ENCODE data around the gene SMCO2.

Gene SMCO2

GRCh38 chr12:27498761-27499160 is 52.2 kb downstream of the SMCO2 start:
- DNase-seq (ENCODE audit: low spot score): no peak
- peak; percentile 32 for FAIRE-seq

- DNase-seq (ENCODE audit: low spot score): no peak
- FAIRE-seq: no peak
Measured at GRCh38 chr12:27499377-27499776, 52.8 kb downstream of the SMCO2 start.

GRCh38 chr12:27500546-27500945 is 54.0 kb downstream of the SMCO2 start:
- FAIRE-seq (no peak), DNase-seq (ENCODE audit: low spot score) (no peak)

- FAIRE-seq (no peak), DNase-seq (ENCODE audit: low spot score) (no peak)
Measured at GRCh38 chr12:27502021-27502435, 55.5 kb downstream of the SMCO2 start.

DNA sequence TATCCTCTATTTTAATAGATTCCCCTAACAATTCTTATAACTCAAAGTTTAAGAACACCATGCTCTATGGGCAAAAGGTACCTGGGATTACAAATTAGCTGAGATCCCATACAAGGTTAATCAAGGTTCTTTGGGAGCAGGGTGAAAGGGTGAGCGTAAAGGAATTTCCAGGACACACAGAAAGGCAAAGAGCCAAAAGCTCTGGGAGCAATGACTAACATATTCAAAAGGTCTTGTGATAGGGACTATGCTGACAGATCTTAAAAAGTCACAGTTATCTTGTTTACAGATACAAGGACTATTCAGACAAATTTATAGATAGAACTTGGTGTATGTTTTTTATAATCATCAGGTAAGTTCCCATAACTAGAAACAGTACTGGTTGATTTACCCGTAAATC is 58.0 kb downstream of the SMCO2 start:
- DNase-seq (ENCODE audit: low spot score): no peak
- FAIRE-seq: no peak

- no peak for DNase-seq (ENCODE audit: low spot score)
- no peak for FAIRE-seq
Measured at GRCh38 chr12:27505109-27505508, 58.6 kb downstream of the SMCO2 start.

- DNase-seq (ENCODE audit: low spot score): no peak
- no peak for FAIRE-seq
Measured at GRCh38 chr12:27505761-27506160, 59.2 kb downstream of the SMCO2 start.

GRCh38 chr12:27506645-27507189 is 60.2 kb downstream of the SMCO2 start:
- no peak for DNase-seq (ENCODE audit: low spot score)
- FAIRE-seq: no peak

DNA sequence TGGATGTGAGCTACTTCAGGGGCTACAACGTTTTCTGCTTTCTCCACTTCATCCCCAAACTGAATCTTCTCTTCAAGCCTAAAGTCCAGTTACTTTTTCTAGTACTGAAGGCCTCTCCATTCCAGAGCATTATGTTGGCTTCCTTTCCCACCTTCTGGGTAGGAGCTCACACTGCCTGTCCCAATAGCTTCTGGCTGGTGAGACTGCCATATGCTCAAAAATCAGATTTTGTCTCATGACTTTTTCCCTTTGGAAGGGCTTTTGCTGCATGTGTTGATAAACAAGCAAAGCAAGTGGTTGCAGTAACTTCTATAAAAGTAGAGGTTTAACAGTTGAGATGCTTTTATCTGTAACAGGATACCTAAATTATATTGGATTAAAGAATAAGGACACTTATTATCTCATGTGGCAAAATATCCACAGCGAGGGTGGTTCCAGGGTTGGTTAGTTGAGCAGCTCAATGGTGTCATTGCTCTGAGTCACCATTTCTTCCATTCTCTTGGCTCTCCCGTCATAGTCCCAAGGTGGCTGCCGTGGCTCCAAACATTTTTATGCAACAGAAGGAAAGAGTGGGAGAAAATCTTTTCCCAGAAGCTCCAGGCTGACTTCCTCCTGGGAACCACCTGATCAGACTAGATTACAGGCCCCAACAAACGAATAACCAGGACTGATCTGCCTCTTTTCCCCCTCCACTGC is 62.3 kb downstream of the SMCO2 start:
- FAIRE-seq (peak; percentile 58), DNase-seq (ENCODE audit: low spot score) (no peak)

DNA sequence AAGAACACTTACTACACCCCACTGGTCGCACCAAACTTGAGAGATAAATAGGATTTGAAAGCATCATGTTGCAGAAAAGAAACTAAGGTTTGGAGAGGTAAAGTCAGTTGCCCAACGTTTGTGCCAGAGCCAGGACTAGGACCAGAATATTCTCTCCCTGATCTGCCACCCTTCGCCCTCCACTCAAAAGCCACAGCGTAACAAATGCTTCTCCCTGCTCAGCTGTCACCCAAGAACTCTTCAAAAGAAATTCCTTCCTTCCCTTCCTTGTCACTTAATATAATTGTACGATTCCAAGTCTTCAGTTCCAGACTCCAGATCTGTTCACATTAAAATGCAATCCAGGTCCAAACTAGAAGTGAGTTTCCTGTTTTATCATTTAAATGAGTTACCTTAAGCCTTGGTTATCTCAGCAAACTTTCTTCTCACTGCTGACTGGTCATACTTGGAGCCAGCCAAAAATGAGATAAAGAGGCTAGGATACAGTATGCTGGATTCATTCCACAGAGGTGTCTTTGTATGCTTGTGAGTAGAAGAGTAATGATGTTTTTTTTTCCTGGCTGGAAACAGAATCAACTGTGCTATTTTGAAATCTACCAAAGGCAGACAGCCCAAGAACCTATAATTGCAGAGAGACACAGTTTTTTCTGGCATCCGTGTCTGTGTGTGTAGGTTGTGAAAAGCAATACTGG is 64.6 kb downstream of the SMCO2 start:
- no peak for FAIRE-seq
- DNase-seq (ENCODE audit: low spot score): no peak

DNA sequence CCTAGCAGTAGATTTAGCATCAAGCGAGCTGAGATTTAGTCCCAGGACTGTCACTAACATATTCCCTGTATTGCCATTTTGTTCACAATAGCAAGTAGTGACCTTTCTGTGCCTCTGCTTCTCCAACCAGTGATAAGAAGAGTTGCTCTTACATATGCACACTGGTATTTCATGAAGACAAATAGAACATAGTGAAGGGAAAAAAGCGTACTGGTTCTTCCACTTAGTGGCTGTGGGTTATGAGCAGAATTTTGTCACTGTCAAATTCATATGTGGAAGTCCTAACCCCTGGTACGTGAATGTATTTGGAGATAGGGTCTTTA is 65.1 kb downstream of the SMCO2 start:
- FAIRE-seq: no peak
- DNase-seq (ENCODE audit: low spot score): no peak

- FAIRE-seq (no peak), DNase-seq (ENCODE audit: low spot score) (no peak)
Measured at GRCh38 chr12:27513155-27513824, 66.8 kb downstream of the SMCO2 start.

- FAIRE-seq: no peak
- DNase-seq (ENCODE audit: low spot score): peak; percentile 25
Measured at GRCh38 chr12:27515671-27516070, 69.1 kb downstream of the SMCO2 start.

DNA sequence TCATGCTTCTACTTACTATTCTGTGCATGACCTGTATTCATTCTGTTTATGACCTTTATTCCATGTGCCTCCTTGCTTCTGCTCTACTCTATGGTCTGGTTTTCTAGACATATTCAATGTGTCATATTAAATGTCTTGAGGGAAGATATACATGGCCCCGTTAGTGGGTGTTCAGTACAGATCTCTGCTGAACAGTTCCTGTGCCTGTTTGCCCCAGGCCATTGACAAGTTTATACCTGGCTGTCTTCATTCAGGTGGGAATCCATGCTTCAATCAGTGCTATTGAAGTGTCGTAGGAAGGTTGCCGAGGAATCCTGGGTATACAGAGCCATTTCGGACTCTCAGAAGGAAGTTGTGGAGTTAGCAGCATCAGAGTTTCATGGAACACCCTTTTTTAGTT is 70.1 kb downstream of the SMCO2 start:
- FAIRE-seq (no peak), DNase-seq (ENCODE audit: low spot score) (no peak)

DNA sequence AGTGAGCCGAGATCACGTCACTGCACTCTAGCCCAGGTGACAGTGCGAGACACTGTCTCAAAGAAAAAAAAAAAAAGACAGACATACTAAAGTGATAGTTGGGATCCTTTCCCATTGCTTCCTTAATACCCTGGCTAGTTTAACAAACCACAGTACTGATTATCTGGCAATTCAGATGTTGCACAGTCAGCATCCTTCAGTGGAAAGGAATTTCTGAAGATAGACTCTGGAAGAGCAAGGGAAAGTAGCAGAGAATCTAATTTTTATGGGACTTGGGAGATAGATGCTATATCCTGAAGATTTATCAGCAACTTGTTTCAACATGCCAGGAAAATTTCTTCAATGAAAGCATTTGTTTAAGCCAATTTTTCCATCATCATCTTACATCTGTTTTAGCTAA is 71.0 kb downstream of the SMCO2 start:
- no peak for FAIRE-seq

DNA sequence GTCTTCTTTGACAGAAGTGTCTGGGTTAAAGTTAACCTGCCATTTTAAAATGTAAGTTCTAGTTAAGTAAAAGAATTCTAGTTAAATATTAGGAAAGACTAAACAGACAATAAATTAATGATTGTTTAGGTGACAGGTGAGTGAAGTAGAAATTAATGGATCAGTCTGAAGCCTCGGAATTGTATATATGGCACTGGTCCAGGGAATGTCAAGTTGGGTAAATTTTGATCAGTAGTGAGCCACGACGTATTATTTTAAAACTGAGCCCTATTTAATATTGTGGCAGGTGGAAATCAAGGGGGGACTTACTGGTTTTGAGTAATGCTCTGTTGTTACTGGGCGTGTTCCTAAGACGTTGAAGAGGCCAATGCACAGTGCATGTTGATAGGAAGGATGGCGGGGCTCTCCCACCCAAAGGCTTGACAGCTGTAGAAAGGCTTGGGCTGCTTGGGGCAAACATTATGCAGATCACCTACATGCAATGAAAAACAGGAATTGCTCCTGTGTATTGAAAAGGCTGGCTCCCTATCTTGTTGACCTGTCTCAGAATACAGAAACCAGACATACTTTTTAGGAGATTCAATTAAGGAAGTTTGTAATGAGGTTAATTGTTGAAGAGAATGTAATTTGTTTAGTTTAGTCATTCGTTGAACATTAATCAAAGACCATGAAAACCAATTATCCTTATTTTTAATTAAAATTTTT is 71.6 kb downstream of the SMCO2 start:
- DNase-seq (ENCODE audit: low spot score) (no peak), FAIRE-seq (no peak)

More for the DNA sequence above, 71.0 kb downstream of the SMCO2 start:
- DNase-seq (ENCODE audit: low spot score): no peak

DNA sequence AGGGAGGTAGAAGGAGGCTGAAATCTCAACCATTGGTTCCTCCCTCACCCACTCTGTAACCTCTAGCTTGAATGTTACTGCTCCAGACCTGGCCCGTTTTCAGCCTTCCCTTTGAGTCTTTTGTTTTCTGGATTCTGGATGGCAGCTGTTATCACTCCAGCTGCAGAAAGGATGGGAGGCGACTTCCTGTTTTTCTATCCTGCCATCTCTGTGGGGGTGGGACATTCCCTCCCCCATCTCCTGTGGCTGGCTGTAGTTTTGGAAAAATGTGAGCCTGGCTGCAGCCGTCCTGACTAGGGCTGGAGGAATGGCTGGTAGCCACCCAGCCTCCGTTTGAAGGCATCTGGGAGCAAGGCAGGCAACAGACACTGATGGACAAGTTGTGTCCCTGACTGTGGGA is 74.5 kb downstream of the SMCO2 start:
- no peak for FAIRE-seq
- peak; percentile 23 for DNase-seq (ENCODE audit: low spot score)

- DNase-seq (ENCODE audit: low spot score): no peak
Measured at GRCh38 chr12:27521981-27522380, 75.4 kb downstream of the SMCO2 start.

GRCh38 chr12:27523305-27523641 is 76.7 kb downstream of the SMCO2 start:
- DNase-seq (ENCODE audit: low spot score): no peak
- FAIRE-seq: no peak

More at GRCh38 chr12:27521981-27522380, 75.4 kb downstream of the SMCO2 start:
- FAIRE-seq: no peak

GRCh38 chr12:27523642-27524493 is 77.3 kb downstream of the SMCO2 start, which contains the start of gene PPFIBP1:
PPFIBP1 (plus strand) TSS chr12:27524206; CDS start chr12:27633397, 109,191 bp downstream.
- FAIRE-seq (peak; percentile 35), DNase-seq (ENCODE audit: low spot score) (peak; percentile 98)

DNA sequence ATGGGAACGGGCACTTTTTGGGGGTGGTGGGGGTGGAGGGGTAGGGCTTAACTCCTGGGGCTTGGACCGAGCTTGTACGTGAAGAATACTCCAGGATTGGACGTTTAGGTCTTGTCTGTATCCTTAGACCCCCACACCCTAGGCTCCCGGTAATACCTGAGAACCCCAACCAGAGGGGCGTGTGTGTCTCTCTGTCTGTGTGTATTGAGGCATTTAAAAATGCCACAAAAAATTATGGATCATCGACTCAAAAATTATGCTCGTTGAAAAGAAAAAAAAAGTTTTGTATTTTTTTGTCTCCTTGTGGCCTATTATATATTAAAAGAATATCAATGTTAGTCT is 77.9 kb downstream of the SMCO2 start:
- DNase-seq (ENCODE audit: low spot score) (no peak), FAIRE-seq (no peak)

Data from urothelium cell line (cell line).